Neutrophil (primary cell): Measurements from ENCODE around the gene ZNF512.
"Not testable (repeated sequence)": the region's sequence is repeated elsewhere in the genome, so short reads cannot be mapped to it uniquely, and the experiment has no call there.

Experiments used
- H3K27ac ChIP-seq: fragments of 200-600 bp; sonication (generic); 2 replicates; pipeline ENCODE4 v1.5.1; 2016; ENCODE audit warnings: mild to moderate bottlenecking, moderate library complexity
- H3K27me3 ChIP-seq: fragments of 200-600 bp; sonication (generic); 2 replicates; pipeline ENCODE4 v1.6.0; 2016; ENCODE audit warnings: mild to moderate bottlenecking
- H3K36me3 ChIP-seq: fragments of 200-600 bp; sonication (generic); 2 replicates; pipeline ENCODE4 v1.5.1; 2017
- H3K4me1 ChIP-seq, 2 experiments: fragments of 200-600 bp in 1 of 2; sonication (generic) in 1 of 2; 1 replicate in 1 of 2; 2 replicates in 1 of 2; pipeline versions ENCODE4 v1.5.1 to v1.6.1; 2013 to 2016; ENCODE audit warnings: low read depth in 1 of 2, low read length in 1 of 2, mild to moderate bottlenecking in 1 of 2, moderate library complexity in 1 of 2; ENCODE audit not compliant: control insufficient read depth in 1 of 2, insufficient read depth in 1 of 2
- H3K4me3 ChIP-seq, 2 experiments: fragments of 200-600 bp in 1 of 2; sonication (generic) in 1 of 2; 1 replicate in 1 of 2; 2 replicates in 1 of 2; pipeline ENCODE4 v1.5.1; 2013 to 2016; ENCODE audit warnings: low read depth in 1 of 2, low read length in 1 of 2, mild to moderate bottlenecking in 1 of 2, moderate library complexity in 1 of 2
- H3K9me3 ChIP-seq: fragments of 200-600 bp; sonication (generic); 2 replicates; pipeline ENCODE4 v1.5.1; 2016
- CTCF ChIP-seq: fragments of 200-600 bp; sonication (generic); IDR thresholded peaks from 2 replicates; pipeline ENCODE4 v1.5.1; 2016; ENCODE audit warnings: antibody characterized with exemption

ZNF512 gene

GRCh38 chr2:27549303-27549702, 33.5 kb upstream of the ZNF512 start:
- Histone ChIP-seq H3K27ac (no peak overlapping the region), H3K27me3 (peaks cover 25% of the 10 kb centered on the region), H3K4me3 (no peak overlapping the region), H3K9me3 (no peaks in the 10 kb centered on the region), H3K36me3 (no peaks in the 10 kb centered on the region), H3K4me1 (no peaks in the 10 kb centered on the region)
- no peak for TF ChIP-seq CTCF

GRCh38 chr2:27551514-27551913, 31.3 kb upstream of the ZNF512 start:
- Histone ChIP-seq H3K4me1 (no peaks in the 10 kb centered on the region), H3K4me3 (no peak overlapping the region), H3K27ac (no peak overlapping the region), H3K36me3 (no peaks in the 10 kb centered on the region), H3K27me3 (peaks cover 43% of the 10 kb centered on the region), H3K9me3 (no peaks in the 10 kb centered on the region)
- no peak for TF ChIP-seq CTCF

GRCh38 chr2:27552941-27553340, 29.9 kb upstream of the ZNF512 start:
- Histone ChIP-seq H3K27me3 (peaks cover 43% of the 10 kb centered on the region), H3K4me1 (no peaks in the 10 kb centered on the region), H3K4me3 (no peak overlapping the region), H3K36me3 (no peaks in the 10 kb centered on the region), H3K9me3 (no peaks in the 10 kb centered on the region), H3K27ac (no peak overlapping the region)
- no peak for TF ChIP-seq CTCF

GRCh38 chr2:27554451-27554850, 28.4 kb upstream of the ZNF512 start:
- H3K4me3 ChIP-seq, H3K27ac ChIP-seq, H3K36me3 ChIP-seq, H3K9me3 ChIP-seq, H3K4me1 ChIP-seq: not testable (repeated sequence)
- peaks cover 49% of the 10 kb centered on the region for H3K27me3 ChIP-seq

GRCh38 chr2:27559228-27559627, 23.6 kb upstream of the ZNF512 start:
- no peak overlapping the region for H3K4me3 ChIP-seq
- peaks cover 36% of the 10 kb centered on the region for H3K27me3 ChIP-seq
- H3K36me3 ChIP-seq = no peaks in the 10 kb centered on the region
- no peaks in the 10 kb centered on the region for H3K4me1 ChIP-seq
- no peak for TF ChIP-seq CTCF
- no peak overlapping the region for H3K27ac ChIP-seq
- H3K9me3 ChIP-seq = no peaks in the 10 kb centered on the region

- Histone ChIP-seq H3K27me3 (peaks cover 37% of the 10 kb centered on the region), H3K4me3 (no peak overlapping the region), H3K36me3 (no peaks in the 10 kb centered on the region), H3K27ac (no peak overlapping the region), H3K9me3 (no peaks in the 10 kb centered on the region), H3K4me1 (no peaks in the 10 kb centered on the region)
- no peak for TF ChIP-seq CTCF
Observed at GRCh38 chr2:27561060-27561459, 21.8 kb upstream of the ZNF512 start.
